ENCODE data around the gene NRSN2. TPM values are rescaled to one million over a fixed set of nuclear protein-coding genes. Genes with fewer than 3 reads are reported as not detected.

Gene NRSN2
- total RNA-seq, 1 donor from 2014 or later: 17.3 TPM

DNA sequence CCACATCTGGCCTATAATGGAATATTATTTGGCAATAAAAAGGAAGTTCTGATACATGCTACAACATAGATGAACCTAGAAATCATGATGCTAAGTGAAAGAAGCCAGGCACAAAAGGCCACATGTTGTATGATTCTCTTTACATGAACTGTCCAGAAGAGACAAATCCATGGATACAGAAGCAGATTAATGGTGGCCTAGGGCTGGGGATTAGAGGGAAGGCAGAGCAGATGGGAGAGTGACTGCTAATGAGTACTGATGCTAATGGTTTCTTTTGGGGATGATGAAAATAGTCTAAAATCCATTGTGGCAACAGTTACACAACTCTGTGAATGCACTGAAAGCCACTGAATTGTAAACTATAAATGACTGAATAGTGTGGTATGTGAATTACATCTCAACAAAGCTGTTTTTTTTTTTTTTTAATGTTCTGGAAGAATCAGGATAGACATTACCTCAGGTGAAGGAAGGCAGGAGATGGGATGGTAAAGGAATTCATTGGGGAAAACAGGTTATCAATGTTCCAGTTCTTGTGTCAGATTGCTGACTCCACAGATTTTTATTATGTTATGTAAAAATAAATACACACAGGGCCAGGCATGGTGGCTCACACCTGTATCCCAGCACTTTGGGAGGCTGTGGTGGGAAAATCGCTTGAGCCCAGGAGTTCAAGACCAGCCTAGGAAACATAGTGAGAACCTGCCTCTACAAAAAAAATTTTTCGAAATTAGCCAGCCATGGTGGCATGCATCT, 30.4 kb upstream of the NRSN2 start:
- intact Hi-C loops (cut with DNase I): no loop called here
- no peaks in the 10 kb centered on the region for H3K4me1 ChIP-seq
- TF ChIP-seq, protein P1, sequence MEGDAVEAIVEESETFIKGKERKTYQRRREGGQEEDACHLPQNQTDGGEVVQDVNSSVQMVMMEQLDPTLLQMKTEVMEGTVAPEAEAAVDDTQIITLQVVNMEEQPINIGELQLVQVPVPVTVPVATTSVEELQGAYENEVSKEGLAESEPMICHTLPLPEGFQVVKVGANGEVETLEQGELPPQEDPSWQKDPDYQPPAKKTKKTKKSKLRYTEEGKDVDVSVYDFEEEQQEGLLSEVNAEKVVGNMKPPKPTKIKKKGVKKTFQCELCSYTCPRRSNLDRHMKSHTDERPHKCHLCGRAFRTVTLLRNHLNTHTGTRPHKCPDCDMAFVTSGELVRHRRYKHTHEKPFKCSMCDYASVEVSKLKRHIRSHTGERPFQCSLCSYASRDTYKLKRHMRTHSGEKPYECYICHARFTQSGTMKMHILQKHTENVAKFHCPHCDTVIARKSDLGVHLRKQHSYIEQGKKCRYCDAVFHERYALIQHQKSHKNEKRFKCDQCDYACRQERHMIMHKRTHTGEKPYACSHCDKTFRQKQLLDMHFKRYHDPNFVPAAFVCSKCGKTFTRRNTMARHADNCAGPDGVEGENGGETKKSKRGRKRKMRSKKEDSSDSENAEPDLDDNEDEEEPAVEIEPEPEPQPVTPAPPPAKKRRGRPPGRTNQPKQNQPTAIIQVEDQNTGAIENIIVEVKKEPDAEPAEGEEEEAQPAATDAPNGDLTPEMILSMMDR (IDR thresholded peaks at IDR 0.05): no peak
- no peaks in the 10 kb centered on the region for H3K27me3 ChIP-seq (ENCODE audit: low read depth)
- H3K9me3 ChIP-seq: no peaks in the 10 kb centered on the region
- DNase-seq (no peak), ATAC-seq (no peak)
- H3K36me3 ChIP-seq: no peaks in the 10 kb centered on the region
- H3K27ac ChIP-seq: no peak overlapping the region
- no peak overlapping the region for H3K4me3 ChIP-seq

DNA sequence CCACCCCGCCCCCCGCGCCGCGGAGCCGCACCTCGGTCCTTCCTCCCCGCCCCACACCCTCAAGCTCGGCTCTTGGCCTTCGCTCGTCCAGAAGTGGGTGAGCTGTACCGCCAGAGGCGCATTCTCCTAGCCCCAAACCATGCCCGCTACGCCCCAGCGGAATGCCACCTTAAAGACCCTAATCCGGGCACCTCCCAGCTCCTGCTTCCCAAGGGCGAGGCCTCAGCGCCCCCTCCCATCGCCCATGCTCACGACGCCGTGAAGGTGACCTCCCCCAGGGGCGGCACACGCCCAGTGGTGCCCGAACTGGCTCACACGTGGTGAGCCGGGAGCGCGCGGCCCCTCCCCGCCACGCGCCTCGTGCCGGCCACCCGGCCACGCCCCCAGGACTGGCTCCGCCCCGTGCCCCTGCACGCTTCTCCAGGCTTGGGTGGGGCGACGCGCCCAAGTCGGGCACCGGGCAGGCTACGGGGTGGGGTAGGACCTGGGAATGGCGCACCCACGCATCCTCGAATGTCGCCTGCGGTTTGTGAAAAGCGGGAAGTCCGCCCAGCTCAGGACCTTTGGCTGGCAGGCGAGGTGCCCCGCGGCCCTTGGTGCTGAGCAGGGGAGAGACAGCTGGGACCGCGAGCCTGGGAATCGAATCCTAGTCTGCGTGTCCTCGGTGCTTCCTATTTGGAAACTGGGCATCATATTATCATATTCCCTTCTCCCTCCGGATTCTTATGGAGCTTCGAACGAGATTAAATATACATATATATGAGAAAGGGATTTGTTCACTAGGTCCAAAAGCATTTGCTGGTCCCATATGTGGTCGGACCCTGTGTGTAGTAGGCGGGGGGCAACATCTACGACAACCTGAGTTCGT, 22.5 kb upstream of the NRSN2 start:
- H3K36me3 ChIP-seq: no peaks in the 10 kb centered on the region
- TF ChIP-seq, protein P1 (IDR thresholded peaks at IDR 0.05): peak; percentile 38
- intact Hi-C loops (cut with DNase I): no loop called here
- DNase-seq: peak; percentile 96
- H3K4me3 ChIP-seq: peak overlapping the region; percentile 81
- no peaks in the 10 kb centered on the region for H3K27me3 ChIP-seq (ENCODE audit: low read depth)
- ATAC-seq: peak; percentile 90 to 91
- peaks cover 29% of the 10 kb centered on the region for H3K4me1 ChIP-seq
- no peaks in the 10 kb centered on the region for H3K9me3 ChIP-seq
- H3K27ac ChIP-seq: peak overlapping the region; percentile 92

DNA sequence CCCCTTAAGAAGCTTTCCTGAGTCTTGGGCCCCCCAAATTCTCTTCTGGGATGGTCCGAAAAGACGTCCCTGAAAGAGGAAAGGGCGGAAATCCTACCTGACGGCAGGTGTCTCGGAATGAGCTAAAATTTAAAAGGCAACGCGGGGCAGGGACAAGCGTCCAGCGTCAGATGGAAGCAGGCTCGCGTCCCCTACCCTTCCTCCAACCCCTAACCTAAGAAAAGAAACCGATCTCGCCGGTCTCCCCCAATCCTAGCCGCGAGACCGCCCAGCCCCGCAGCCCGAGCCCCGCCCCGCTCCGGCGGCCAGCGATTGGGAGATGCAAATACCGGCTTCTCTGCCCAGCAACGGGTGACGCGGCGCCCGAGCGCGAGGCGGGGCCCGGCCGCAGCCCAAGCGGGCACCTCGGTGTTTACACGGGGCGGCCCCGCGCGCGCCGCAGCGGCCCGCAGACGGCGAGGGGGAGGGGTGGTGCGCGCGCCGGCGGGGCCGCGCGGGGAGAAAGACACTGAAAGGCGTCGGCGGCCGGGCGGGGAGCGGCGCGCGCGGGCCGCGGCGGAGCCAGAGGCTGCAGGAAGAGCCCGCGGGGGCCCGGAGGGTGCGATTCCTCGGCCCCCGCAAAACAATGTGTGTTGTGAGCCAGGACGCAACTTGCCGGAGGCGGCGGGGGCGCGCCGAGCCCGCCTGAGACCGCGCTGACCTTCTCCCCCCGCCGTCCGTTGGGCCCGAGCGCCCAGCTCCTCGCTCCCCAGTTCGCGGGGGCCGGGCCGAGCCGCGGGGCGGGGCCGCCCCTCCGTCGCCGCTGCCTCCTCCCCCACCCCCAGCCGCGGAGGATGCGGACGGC, 21.6 kb upstream of the NRSN2 start, which contains the start of gene SOX12:
Gene SOX12 (plus strand): TSS at position 508 of the 844 bp plus-strand sequence. CDS start 373 bp downstream, outside the sequence.
- Histone ChIP-seq H3K4me1 (peaks cover 37% of the 10 kb centered on the region), H3K4me3 (peak within 1 kb of the TSS; percentile 81), H3K27me3 (ENCODE audit: low read depth) (no peaks in the 10 kb centered on the region), H3K9me3 (no peaks in the 10 kb centered on the region), H3K27ac (peak within 1 kb of the TSS; percentile 92), H3K36me3 (no peaks in the 10 kb centered on the region)
- intact Hi-C loops (cut with DNase I): no loop called here
- ATAC-seq: peak; percentile 88 to 89
- TF ChIP-seq, protein P1 (IDR thresholded peaks at IDR 0.05): no peak
- peak; percentile 98 for DNase-seq

DNA sequence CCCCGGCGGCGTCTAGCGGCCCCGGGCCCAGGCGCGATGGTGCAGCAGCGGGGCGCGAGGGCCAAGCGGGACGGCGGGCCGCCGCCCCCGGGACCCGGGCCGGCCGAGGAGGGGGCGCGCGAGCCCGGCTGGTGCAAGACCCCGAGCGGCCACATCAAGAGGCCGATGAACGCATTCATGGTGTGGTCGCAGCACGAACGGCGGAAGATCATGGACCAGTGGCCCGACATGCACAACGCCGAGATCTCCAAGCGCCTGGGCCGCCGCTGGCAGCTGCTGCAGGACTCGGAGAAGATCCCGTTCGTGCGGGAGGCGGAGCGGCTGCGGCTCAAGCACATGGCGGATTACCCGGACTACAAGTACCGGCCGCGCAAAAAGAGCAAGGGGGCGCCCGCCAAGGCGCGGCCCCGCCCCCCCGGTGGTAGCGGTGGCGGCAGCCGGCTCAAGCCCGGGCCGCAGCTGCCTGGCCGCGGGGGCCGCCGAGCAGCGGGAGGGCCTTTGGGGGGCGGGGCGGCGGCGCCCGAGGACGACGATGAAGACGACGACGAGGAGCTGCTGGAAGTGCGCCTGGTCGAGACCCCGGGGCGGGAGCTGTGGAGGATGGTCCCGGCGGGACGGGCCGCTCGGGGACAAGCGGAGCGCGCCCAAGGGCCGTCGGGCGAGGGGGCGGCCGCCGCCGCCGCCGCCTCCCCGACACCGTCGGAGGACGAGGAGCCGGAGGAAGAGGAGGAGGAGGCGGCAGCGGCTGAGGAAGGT, 20.8 kb upstream of the NRSN2 start:
- H3K27me3 ChIP-seq (ENCODE audit: low read depth): no peaks in the 10 kb centered on the region
- peak overlapping the region; percentile 81 for H3K4me3 ChIP-seq
- H3K36me3 ChIP-seq: no peaks in the 10 kb centered on the region
- H3K4me1 ChIP-seq: peaks cover 43% of the 10 kb centered on the region
- H3K27ac ChIP-seq: peak overlapping the region; percentile 92
- no peaks in the 10 kb centered on the region for H3K9me3 ChIP-seq
- ATAC-seq: no peak
- peak; percentile 80 for DNase-seq
- TF ChIP-seq, protein P1 (IDR thresholded peaks at IDR 0.05): no peak
- intact Hi-C loops (cut with DNase I): no loop called here

All from lower lobe of right lung (tissue), 2 donors.